Stimulated activated CD8-positive, alpha-beta memory T cell treated with anti-CD3 and anti-CD28 coated beads, Interleukin-15, amount 100 ng/mL, for 24 hours (primary cell): ENCODE data around the gene KEAP1.

Experiments used
- DNase-seq: peaks from one replicate; pipeline ENCODE4 v3.0.0-alpha.2; 2020; ENCODE audit warnings: low read depth

KEAP1 gene

DNA sequence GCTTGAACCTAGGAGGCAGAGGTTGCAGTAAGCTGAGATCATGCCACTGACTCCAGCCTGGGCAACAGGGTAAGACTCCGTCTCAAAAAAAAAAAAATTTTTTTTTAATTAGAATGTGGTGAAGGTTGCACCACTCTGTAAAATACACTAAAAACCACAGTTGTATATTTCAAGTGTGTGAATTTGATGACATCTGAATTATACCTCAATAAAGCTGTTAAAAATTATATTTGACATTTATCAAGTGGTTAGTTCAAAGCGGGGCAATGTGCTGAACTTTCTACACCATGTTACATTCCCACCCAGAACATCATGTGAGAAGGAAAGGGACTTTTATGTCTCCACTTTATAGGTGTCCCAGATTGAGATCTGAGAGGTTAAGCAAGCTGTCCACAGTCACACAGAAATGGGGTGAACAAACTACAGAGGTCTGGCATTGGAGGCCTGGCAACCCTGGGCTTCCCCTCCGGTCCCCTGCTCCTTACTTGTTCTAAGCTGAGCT lies 20.0 kb upstream of the KEAP1 start:
- no peak for DNase-seq

DNA sequence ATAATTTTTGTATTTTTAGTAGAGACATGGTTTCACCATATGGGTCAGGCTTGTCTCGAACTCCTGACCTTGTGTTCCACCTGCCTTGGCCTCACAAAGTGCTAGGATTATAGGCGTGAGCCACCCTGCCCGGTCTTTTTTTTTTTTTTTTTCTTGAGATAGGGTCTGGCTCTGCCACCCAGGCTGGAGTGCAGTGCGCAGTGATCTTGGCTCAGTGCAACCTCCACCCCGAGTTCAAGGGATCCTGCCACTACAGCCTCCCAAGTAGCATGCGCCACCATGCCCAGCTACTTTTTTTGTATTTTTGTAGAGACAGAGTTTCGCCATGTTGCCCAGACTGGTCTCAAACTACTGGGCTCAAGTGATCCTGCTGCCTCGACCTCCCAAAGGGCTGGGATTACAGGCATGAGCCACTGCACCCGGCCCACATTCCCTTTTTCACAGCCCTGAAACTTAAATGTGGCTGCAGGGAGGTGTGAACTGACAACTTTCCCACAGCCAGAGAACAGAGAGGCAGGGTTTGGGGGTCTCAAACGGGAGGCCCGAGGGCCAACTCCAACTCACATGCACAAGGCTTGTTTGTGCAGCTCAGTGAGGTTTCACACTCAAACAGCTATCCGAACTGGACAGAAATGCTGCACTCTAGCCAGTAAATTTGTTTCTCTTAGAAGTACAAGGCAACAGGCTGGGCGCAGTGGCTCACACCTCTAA lies 18.5 kb upstream of the KEAP1 start:
- no peak for DNase-seq

DNA sequence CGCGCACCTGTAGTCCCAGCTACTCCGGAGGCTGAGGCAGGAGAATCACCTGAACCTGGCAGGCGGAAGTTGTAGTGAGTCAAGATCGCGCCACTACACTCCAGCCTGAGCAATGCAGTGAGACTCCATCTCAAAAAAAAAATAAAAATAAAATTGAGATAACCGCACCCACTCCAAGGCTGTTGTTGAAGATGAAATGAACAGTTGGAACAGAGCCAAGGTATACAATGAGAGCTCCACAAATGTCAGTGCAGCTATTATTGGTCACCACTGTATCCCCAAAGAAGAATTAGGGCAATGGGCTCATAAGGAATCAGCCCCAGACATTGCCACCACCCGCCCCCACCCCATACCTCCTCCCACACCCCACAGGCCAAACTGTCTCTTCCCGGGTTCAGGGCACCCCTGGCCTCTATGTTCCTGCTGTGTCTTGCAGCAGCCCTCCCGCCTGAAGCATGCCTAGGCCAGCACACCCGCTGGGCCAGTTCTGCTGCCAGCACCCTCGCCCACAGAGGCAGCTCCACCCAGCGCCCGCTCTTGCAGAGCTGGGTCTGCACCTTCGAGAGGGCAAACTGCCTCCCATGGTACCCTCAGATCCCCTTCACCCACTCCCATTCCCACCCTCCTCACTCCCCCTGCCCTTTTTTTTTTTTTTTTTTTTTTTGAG lies 17.6 kb upstream of the KEAP1 start:
- DNase-seq: no peak

DNA sequence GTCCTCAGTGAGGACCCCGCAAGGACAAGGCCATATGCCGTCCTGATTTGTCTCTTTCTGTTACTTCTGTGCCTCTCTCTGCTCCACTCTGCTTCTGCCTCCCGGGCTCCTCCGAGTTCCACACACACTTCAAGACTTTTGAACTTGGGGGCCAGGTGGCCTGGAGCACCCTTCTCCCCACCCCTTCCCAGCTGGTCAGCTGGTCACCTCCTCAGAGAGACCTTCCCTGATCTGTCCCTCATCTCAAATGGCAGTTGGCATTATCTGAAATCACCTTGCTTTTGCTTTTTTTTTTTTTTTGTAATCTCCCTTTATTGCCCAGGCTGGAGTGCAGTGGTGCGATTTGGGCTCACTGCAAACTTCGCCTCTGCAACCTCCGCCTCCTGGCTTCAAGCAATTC lies 16.3 kb upstream of the KEAP1 start:
- DNase-seq: no peak

DNA sequence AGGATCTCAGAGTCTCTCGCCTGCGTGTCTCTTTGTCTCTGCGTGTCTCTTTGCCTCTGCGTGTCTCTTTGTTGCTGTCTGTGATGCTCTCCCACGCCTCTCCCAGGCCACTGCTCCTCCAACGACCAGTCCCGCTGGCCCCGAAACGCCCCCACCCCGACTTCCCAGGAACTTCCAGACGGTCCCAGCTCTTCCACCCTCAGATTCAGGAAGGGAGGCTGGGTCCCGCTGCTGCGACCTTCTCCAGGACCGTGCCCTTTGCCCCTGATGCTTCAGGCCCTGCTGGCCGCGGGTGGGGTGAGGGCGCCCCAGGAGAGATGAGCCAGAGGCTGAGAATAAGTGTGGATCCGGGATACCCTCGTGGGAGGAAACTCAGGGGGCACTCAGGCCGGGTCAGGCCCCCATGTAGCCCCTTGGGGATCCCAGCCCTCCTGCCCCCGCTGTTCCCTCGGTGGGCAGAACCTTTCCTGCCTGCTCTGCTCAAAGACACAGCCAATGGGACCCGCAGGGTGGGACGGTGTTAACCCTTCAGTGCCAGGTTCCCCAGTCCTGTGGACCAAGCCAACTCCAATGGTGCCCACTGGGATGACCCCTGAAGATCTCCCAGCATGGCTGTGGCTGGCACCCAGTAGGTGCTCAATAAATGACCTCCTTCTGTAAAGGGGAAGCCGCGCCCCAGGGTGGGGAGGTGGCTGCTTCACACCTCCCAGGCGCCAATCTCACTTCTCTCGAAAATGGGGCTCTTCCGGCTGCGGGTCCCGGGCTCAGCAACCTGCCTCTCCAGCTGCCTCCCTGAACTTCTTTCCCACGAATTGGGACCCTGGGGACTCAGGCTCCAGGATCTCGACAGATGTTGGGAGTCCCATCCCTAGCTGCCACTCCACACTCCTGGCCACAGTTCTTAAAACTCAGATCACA lies 15.5 kb upstream of the KEAP1 start:
- no peak for DNase-seq

DNA sequence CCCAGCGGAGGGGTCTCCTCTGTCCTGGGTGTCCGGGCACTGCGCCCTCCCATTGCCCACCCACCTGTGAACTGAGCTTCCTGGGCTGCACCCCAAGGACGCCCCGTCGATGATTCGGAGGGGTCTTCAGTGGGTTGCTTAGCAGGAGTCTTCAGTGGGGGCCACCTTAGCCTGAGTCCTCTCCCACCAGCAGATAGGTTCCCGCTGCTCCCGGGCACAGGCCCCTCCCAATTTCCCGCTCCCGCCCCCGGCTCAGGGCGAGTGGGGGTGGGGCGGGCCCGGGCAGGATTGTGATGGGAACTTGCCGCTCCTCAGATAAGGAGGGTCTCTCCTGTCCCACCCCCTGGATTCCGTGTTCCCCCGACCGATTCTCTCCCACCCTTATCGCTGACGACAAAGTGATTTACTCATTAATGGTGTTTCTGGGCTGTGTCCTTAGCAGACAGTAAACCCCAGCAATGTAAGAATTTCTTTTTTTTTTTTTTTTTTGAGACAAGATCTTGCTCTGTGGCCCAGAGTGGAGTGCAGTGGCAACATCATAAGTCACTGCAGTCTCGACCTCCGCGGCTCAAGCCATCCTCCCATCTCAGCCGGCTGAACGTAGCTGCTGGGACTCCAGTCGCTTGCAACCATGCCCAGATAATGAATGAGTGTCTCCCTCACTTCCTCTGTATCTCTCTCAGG lies 14.7 kb upstream of the KEAP1 start:
- no peak for DNase-seq

DNA sequence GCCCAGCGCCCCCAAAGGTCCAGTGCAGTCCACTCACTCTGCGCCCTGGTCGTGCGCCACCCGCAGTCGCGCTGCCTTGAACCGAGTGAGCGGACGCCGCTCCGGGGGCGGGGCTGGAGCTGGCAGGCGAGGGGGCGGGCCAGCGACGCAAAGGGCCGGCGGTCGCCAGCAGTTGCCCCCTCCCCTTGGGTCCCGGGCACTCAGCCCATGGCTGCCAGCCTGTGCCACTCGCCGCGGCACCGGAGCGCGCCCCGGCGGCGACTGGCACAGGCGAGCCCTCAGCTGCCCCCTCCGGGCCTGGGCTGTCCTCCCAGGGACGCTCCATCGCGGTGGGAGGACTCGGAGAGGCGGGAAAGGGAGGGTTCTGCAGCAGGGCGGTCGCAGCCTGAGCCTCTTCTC lies 14.2 kb upstream of the KEAP1 start, which contains the start of gene S1PR5:
Gene S1PR5, minus strand, starts transcription at position 87 of the 399 bp plus-strand sequence. CDS start 2,436 bp downstream, outside the sequence.
- DNase-seq: no peak

DNA sequence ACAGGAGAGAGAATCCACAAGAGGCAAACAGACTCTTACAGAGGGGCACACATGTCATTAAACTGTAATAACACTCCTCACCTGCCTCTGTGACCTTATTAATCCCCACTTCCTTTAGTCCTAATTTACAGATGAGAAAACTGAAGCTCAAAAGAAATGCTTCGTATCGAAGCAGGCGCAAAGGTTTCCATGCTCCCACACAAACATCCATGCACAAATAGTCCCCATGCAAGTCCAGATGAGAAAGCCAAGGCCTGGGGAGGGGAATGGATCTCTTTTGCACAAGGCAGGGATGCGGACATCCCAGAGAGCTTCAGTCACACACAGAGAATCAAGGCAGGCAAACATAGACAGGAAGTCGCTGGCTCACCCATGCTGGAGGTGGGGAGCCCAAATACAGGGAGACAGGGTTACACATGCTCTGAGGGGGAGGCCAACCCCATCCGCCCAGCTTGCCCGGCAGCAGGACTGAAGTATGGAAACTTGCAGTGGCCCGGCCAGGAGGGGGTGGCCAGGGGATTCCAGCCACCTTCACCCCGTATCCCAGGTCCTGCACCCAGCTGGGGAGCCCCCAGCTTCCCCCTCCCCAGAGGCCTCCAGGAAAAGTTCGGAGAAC lies 13.6 kb upstream of the KEAP1 start:
- DNase-seq: no peak

DNA sequence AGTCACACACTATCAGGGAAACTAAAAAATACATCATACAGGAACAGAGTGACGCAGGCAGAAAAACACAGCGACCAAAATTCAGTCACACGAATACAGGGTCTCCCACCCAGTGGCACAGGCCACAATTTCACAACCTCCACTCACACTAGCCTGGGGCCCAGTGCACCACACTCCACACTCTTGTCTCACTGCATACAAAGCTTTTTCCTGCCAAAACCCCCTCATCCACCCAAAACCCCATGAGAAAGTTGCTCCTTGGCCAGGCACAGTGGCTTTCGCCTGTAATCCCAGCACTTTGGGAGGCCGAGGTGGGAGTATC lies 12.9 kb upstream of the KEAP1 start:
- no peak for DNase-seq

DNA sequence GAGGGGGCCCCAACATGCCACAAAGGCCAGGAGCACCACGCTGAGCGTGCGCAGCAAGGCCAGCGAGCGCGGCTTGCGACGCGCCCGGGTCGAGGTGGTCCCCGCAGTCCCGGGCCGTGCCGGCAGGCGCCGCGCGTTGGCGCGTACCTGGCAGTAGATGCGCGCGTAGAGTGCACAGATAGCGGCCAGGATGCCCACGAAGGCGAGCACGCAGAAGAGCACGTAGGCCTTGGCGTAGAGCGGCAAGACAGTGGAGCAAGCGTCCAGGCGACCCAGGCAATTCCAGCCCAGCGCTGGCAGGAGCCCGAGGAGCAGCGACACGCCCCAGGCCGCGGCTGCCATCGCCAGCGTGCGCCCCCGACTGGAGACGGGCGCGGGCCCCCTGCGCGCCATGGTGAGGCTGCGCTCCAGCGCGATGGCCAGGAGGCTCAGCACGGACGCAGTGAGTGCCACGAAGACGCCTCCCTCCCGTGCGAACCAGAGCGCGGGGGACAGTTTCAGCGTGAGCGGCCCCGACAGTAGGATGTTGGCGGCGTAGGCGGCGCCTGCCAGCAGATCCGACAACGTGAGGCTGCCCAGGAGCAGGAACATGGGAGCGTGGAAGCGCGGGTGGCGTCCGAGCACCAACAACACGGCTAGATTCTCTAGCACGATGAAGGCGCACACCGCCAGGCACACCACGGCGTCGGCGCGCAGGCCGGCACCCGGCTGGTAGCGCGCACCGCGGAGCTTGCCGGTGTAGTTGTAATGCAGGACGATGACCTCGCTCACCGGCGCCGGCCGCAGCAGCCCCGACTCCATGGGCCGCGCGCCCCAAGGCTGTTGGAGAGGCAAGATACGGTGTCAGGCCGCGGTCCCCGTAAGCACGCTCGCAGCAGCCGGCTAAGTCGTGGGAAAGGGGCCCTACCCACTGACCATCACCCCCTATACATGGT lies 11.3 kb upstream of the KEAP1 start:
- no peak for DNase-seq

DNA sequence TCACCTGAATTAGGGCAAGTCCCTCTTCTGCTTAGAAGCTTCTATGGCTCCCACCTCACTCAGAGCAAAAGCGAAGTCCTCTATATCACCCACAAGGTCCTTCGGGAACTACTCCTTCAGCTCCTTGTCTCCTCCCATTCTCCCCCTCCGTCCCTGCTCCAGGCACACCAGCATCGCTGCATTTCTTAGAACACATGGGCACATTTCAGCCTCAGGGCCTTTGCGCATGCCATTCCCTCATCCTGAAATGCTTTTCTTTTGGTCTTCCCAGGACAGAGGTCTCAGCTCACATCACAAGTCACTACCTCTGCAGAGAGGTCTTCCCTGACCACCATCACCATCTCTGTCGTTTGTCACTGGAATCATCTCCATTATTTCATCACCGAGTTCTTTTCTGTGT lies 10.1 kb upstream of the KEAP1 start:
- DNase-seq: no peak

DNA sequence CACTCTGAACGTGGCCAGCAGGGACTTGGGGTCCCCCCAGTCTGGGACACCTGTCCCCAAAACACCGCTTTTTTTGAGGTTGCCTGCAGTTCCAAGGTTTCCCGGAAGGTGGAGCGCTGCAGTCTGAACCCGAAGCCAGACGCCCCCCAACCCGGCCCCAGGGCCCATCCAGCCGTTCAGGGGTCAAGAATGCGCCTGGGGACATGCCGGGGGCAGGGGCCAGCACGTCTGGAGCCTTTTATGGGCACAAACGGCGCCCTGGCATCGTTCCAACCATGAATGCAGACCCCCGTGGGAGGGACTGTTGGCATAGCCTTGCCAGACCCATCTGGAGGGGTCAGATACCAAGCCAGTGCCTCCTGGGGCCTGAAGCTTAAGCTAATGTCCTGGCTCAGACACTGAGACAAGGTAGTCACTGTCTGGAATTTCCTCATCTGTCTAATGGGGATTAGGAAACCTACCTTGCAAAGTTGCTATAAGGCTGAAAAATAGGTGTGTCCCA lies 7.2 kb upstream of the KEAP1 start:
- no peak for DNase-seq

DNA sequence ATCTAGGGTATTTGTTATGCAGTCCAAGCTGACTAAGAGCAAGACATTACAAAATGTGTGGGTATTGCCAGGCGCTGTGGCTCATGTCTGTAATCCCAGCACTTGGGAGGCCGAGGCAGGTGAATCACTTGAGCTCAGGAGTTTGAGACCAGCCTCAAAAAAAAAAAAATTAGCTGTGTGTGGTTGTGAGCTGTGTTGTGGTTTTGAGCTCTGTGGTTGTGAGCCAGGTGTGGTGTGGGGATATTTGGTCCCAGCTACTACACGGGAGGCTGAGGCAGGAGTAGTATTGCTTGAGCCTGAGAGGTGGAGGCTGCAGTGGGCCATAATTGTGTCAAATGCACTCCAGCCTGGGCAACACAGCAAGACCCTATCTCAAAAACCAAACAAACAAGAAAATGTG lies 5.6 kb upstream of the KEAP1 start:
- no peak for DNase-seq

DNA sequence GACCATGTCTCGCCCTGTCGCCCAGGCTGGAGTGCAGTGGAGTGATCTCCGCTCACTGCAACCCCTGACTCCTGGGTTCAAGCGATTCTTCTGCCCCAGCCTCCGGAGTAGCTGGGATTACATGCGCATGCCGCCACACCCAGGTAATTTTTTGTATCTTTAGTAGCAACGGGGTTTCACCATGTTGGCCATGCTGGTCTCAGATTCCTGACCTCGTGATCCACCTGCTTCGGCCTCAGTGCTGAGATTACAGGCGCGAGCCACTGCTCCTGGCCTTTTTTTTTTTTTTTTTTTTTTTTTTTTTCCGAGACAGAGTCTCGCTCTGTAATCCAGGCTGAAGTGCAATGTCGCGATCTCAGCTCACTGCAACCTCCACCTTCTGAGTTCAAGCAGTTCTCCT lies 4.9 kb upstream of the KEAP1 start:
- DNase-seq: no peak

DNA sequence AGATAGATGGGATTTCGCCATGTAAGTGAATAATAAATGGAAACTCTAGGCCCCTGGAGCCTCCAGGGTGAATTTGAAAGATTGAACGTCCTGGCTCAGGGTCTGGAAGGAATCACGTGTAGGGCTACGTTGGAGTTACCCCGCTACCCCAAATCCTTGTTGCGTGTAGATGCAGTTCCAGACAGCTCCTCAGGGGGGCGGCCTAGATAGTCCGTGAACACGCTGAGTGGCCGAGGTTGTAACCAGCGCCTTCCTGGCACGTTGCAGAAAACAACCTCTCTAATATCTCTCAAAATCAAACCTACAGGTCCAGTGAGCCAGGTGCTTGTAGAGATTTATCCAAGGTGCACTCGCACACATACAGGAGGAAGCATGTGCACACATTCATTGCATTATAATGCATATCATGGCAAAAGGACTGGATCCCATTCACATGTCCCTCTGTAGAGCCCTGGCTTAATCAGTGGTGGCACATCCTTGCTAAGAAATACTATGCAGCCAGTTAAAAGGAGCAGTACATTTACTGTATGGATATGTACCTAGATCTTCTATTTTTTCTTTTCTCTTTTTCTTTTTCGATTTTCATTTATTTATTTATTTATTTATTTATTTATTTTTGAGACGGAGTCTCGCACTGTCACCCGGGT lies 2.5 kb upstream of the KEAP1 start:
- DNase-seq: peak; percentile 60

DNA sequence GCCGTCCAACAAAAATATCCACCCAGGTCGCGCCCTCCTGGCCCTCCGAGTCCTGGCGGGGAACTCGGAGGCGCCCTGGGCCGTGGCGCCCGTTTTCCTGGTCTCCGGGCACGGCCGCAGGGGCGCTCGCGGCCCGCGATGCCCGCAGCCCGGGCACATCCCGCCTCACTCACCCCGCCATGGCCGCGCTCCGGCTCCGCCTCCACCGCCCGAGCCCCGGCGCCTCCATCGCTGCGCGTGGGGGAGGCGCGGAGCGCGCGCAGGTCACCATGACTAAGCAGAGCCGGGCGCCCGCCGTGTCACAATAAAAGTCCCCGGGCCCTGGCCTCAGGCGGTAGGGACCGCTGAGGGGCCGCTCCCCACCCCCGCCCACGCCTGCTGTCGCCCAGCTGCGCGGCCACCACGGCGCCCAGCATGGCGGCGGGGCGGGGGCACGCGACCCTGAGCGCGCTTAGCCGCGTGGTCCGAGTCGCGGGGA lies 593 bp downstream of the KEAP1 start:
- DNase-seq: peak; percentile 71

DNA sequence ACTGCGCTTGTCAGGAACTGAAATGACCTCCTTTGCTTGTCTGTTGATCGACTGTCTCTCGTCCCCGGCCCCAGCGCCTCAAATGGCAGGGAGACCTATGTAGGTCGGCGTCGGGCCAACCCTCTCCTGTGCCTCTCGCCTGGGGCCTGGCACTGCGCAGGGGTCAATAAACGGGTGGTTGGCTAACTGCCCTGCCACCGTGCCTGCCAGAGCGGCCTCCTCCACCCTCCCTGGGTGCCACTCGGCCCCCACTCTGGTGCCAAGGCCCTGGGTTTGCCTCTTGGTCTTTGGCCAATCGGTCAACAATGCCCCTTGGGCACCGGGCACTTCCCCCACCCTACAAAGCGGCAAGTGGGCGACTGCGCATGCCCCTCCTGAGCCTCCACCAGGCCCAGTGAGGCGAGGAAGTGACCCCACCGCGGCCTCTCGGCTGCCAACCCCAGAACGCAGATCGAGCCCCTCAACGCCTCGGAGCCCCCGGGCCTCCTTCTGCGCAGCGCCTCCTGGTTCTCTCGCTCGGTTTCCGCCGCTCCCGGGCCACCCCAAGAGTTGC lies 1.1 kb downstream of the KEAP1 start:
- no peak for DNase-seq

DNA sequence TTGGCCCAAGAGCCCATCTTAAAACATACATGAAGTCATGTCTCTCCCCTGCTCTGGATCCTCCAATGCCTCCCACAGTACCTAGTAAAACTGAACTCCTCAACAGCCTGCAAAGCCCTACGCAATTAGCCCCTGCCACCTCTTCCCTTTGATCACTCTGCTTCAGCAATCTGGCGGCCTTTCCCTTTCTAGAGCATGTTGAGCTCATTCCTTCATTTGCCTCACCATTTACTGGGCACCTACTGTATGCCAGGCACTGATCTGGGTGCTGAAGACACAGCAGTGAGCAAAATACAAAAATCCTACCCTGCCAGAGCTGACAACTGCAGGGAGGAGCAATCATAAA lies 2.9 kb downstream of the KEAP1 start:
- no peak for DNase-seq

DNA sequence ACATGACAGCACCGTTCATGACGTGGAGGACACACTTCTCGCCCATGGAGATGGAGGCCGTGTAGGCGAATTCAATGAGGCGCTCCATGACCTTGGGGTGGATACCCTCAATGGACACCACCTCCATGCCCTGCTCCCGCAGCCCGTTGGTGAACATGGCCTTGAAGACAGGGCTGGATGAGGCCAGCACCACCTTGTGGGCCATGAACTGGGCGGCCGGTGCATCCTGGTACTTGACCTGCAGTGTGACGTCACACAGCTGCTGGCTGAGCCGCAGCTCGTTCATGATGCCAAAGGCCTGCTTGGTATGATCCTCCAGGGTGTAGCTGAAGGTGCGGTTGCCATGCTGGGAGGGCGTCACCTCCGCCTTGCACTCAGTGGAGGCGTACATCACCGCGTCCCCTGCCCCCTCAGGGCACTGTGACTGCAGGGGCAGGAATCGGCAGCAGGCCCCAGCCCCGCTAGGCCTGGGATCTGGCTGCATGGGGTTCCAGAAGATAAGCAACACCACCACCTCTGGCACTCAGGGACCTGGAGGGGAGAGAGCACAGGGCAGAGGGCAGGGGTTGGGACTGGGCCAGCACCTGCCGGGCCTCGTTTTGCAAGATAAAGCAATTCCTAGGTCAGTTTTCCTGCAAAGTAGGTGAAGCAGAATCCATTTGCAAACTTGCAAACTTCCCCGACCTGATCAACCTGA lies 3.5 kb downstream of the KEAP1 start:
- no peak for DNase-seq
